Measurements from ENCODE around the gene ZNF827.

The ZNF827 gene

GRCh38 chr4:145929415-145930178, 9.0 kb downstream of the ZNF827 start:
- Histone ChIP-seq H3K4me2 (ENCODE audit: low read length) (no peak overlapping the region), H3K79me2 (ENCODE audit: control insufficient read depth, low read length) (peaks cover 100% of the 10 kb centered on the region), H3K9me2 (replicated peaks; ENCODE audit: control insufficient read depth, low read length) (no peaks in the 10 kb centered on the region), H3K4me1 (ENCODE audit: control insufficient read depth, low read length) (peaks cover 45% of the 10 kb centered on the region), H3K27me3 (ENCODE audit: control insufficient read depth, low read length) (no peaks in the 10 kb centered on the region), H3F3A (ENCODE audit: control insufficient read depth, insufficient read depth) (no peaks in the 10 kb centered on the region), H3K4me3 (ENCODE audit: low read length) (no peak overlapping the region), H4K20me1 (ENCODE audit: control insufficient read depth, insufficient read depth, low read depth, low read length) (peaks cover 3% of the 10 kb centered on the region; the same call in 1 of the 2 replicates), H3K27ac (ENCODE audit: low read depth, low read length) (no peak overlapping the region), H3K36me3 (ENCODE audit: control insufficient read depth, low read length) (peaks cover 56% of the 10 kb centered on the region), H3K9me3 (ENCODE audit: control insufficient read depth, insufficient read depth, low read length) (peaks cover 6% of the 10 kb centered on the region; the same call in 1 of the 2 replicates)
- TF ChIP-seq CTCF (IDR thresholded peaks at IDR 0.05; ENCODE audit: low read depth, low read length, poor library complexity, severe bottlenecking) (no peak), EZH2phosphoT487 (IDR thresholded peaks at IDR 0.05; ENCODE audit: borderline replicate concordance, low read length) (no peak)

- Histone ChIP-seq H3K36me3 (ENCODE audit: control insufficient read depth, low read length) (peaks cover 52% of the 10 kb centered on the region), H3K27ac (ENCODE audit: low read depth, low read length) (no peak overlapping the region), H3K4me1 (ENCODE audit: control insufficient read depth, low read length) (peaks cover 37% of the 10 kb centered on the region), H3F3A (ENCODE audit: control insufficient read depth, insufficient read depth) (no peaks in the 10 kb centered on the region), H3K27me3 (ENCODE audit: control insufficient read depth, low read length) (no peaks in the 10 kb centered on the region), H3K4me3 (ENCODE audit: low read length) (no peak overlapping the region), H3K79me2 (ENCODE audit: control insufficient read depth, low read length) (peaks cover 100% of the 10 kb centered on the region), H3K9me3 (ENCODE audit: control insufficient read depth, insufficient read depth, low read length) (peaks cover 6% of the 10 kb centered on the region; the same call in 1 of the 2 replicates), H3K9me2 (replicated peaks; ENCODE audit: control insufficient read depth, low read length) (no peaks in the 10 kb centered on the region), H4K20me1 (ENCODE audit: control insufficient read depth, insufficient read depth, low read depth, low read length) (peaks cover 3% of the 10 kb centered on the region; the same call in 1 of the 2 replicates), H3K4me2 (ENCODE audit: low read length) (no peak overlapping the region)
- no peak for TF ChIP-seq CTCF (IDR thresholded peaks at IDR 0.05; ENCODE audit: low read depth, low read length, poor library complexity, severe bottlenecking)
- TF ChIP-seq EZH2phosphoT487 (IDR thresholded peaks at IDR 0.05; ENCODE audit: borderline replicate concordance, low read length): no peak
These were observed 9.9 kb downstream of the ZNF827 start for GRCh38 chr4:145928748-145929147.

- H3K36me3 ChIP-seq (ENCODE audit: control insufficient read depth, low read length): peaks cover 40% of the 10 kb centered on the region
- H3K4me1 ChIP-seq (ENCODE audit: control insufficient read depth, low read length): peaks cover 22% of the 10 kb centered on the region
- H4K20me1 ChIP-seq (ENCODE audit: control insufficient read depth, insufficient read depth, low read depth, low read length): peaks cover 6% of the 10 kb centered on the region
- H3K4me3 ChIP-seq (ENCODE audit: low read length): no peak overlapping the region
- H3F3A ChIP-seq (ENCODE audit: control insufficient read depth, insufficient read depth): no peaks in the 10 kb centered on the region
- peaks cover 6% of the 10 kb centered on the region; the same call in 1 of the 2 replicates for H3K9me3 ChIP-seq (ENCODE audit: control insufficient read depth, insufficient read depth, low read length)
- H3K79me2 ChIP-seq (ENCODE audit: control insufficient read depth, low read length): peaks cover 100% of the 10 kb centered on the region
- no peak for TF ChIP-seq EZH2phosphoT487 (IDR thresholded peaks at IDR 0.05; ENCODE audit: borderline replicate concordance, low read length)
- TF ChIP-seq CTCF (IDR thresholded peaks at IDR 0.05; ENCODE audit: low read depth, low read length, poor library complexity, severe bottlenecking): no peak
- no peaks in the 10 kb centered on the region for H3K27me3 ChIP-seq (ENCODE audit: control insufficient read depth, low read length)
- H3K9me2 ChIP-seq (replicated peaks; ENCODE audit: control insufficient read depth, low read length): no peaks in the 10 kb centered on the region
- H3K4me2 ChIP-seq (ENCODE audit: low read length): no peak overlapping the region
- no peak overlapping the region for H3K27ac ChIP-seq (ENCODE audit: low read depth, low read length)
These were observed 11.6 kb downstream of the ZNF827 start for GRCh38 chr4:145927030-145927429.
